ENCODE results near the gene SLC25A33.
"Not testable (repeated sequence)": the region's sequence is repeated elsewhere in the genome, so short reads cannot be mapped to it uniquely, and the experiment has no call there.

SLC25A33 gene

DNA sequence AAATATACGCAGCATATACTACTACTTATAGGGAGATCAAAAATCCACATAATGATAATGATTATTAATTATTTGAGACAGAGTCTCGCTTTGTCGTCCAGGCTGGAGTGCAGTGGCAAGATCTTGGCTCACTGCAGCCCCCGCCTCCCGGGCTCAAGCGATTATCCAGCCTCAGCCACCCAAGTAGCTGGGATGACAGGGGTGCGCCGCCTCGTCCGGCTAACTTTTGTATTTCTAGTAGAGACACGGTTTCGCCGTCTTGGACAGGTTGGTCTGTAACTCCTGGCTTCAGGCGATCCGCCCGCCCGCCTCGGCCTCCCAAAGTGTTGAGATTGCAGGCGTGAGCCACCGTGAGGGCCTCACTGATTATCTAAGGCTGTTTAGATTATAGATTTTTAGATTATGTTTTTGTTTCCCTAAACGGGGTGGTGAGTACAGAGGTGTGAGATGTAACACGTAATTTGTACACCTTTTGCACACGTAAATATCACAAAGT is 548 bp upstream of the SLC25A33 start:
- in situ Hi-C loops (cut with MboI; ENCODE audit: low sequenced_read_pairs) = no loop called here

DNA sequence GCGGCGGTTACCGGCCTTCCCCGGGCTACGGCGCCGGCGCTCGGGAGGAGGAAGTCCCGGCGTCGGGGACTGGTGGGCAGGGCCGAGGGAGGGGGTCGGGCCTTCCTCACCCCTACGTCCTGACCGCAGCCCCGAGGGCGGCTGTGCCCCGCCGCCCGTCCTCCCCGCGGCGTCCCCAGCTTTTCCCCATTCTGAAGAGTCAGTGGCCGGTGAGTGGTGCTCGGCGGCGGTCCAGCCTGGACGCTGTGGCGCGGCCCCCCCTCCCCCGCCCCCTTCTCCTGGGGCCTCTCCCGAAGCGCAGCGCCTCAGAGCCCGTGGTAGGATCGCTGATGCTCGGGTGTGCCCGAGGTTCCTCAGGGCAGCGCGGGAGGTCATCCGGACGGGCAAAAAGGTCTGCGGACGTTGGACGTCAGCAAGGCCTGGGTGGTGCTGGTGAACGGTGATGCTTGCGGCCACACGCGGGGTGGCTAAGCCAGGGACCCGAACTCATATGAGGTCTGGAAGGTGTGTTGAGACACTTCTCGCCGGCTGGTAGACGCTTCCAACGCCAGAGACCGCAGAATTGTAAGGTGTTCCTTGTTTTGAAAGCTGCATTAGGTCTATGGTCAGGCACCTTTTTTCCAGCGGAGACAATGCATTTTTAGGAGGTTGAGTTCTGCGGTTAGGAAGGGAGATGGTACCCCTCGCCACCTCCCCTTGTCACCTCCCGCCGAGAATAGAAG is 725 bp downstream of the SLC25A33 start:
- in situ Hi-C loops (cut with MboI; ENCODE audit: low sequenced_read_pairs) = no loop called here

DNA sequence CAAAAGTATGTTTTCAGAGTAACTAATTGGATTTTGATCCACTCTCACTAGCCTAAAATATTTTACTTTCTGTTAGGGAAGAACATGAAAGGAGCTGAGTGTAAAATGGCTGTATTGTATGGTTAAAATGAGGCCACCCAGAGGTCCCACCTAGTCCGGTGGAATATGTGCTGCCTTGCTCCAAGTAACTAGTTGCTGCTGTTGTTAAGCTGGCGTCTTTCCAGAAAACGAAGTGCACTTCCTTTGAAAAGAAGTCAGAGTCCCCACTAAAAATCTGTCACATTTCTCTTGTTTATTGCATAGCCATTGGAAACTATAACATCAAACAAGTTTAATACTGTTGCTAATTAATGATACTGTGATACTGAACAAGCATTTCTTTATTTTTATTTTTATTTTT is 3.2 kb downstream of the SLC25A33 start:
- in situ Hi-C loops (cut with MboI; ENCODE audit: low sequenced_read_pairs) = no loop called here

DNA sequence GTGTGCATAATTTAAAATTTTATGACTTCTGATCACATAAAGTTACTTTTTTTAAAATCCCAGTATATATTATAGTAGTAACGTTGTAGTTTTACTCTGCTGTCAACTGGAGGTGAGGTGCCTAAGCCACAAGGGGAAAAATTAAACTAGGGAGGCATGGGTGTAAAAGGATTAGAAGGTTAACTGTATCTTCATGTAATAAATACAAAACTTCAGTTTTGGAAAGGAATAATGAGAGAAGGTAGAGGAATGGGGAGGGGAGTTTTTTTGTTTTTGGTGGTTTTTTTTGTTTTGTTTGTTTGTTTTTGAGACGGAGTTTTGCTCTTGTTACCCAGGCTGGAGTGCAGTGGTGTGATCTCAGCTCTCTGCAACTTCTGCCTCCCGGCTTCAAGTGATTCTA is 5.7 kb downstream of the SLC25A33 start:
- in situ Hi-C loops (cut with MboI; ENCODE audit: low sequenced_read_pairs) = no loop called here

DNA sequence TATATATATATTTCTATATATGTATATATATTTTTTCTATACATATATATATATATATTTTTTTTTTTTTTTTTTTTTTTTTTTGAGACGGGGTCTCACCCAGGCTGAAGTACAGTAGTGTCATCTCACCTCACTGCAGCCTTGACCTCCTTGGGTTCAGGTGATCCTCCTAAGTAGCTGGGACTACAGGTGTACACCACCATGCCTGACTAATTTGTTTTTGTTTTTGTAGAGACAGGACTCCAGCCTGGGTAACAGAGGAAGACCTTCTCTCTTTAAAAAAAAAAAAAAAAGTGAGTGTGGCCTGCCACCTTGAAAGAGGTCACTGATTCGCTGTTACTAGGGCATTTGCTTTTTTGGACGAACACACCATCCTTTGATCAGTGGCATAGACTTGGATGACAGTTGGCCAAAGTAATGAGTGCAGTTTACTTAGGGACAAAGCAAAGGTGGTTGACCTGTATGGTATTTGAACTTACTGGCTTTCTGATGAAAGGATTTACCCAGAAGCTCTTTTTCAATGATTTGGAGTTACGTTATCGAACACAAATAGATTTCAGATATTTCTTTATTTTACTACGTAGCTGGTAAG is 10.8 kb downstream of the SLC25A33 start:
- in situ Hi-C loops (cut with MboI; ENCODE audit: low sequenced_read_pairs) = no loop called here

DNA sequence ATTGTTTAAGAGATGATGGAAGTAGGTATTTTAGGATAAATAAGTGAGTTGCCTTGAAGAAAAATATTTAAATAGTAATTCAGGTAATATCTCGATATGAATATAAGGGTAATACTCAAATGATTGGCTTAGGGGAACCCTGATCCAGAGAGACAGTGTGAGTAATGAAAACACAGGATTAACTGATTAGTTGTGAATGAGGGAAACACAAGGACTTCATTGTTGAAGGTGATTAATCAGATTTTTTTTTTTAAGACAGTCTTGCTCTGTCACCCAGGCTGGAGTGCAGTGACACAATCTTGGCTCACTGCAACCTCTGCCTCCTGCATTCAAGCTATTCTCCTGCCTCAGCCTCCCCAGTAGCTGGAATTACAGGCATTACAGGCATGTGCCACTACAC is 12.7 kb downstream of the SLC25A33 start:
- in situ Hi-C loops (cut with MboI; ENCODE audit: low sequenced_read_pairs) = no loop called here

DNA sequence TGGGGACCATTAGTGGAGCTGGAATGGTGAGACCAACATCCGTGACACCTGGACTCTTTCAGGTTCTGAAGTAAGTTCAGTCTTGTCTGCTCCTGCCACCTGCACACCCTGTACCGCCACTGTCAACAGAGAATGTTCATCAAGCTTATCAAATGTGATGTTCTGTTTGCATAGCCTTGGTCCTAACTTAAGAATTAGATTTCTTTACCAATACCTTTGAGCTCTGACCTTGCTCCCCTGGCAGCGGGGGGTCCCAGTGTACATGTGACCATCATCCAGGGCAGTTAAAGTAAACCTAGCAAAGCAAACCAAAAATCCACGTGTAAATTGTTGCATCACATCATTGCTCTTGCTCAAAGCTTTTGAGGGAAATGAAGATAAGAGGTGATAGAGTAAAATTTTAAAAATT is 14.5 kb downstream of the SLC25A33 start:
- in situ Hi-C loops (cut with MboI; ENCODE audit: low sequenced_read_pairs) = no loop called here

DNA sequence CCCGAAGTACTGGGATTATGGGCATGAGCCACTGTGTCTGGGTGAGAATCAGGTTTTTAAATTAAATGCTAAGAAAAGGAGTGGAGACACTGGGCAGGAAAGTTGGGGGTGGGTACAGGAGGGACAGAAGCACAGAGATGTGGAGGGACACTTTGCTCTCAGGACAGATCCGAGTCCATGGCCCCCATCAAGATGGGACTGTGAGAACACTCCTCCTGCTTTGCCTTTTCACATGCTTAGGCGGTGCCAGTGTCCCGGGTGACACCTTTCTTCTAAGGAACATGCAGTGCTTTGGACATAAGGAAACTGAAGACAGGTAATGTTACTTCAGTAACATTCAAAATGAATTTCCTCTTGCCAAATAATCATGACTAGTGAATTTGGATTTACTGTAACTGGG is 16.7 kb downstream of the SLC25A33 start:
- in situ Hi-C loops (cut with MboI; ENCODE audit: low sequenced_read_pairs) = no loop called here

DNA sequence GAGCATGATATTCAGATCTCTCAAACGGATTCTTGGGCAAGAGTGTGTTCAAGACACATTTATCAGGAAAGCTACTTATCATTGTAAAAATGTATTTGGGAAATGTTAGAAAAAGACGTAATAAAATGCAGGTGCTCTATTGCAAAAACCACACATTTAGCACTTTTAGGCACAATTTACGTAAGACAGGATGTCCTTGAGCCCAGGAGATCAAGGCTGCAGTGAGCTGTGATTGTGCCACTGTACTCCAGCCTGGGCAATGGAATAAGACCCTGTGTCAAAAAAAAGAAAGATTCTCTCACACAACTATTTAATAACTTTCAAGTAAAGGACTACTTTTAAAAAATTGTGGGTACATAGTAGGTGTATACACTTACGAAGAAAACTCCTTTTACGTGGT is 18.4 kb downstream of the SLC25A33 start:
- in situ Hi-C loops (cut with MboI; ENCODE audit: low sequenced_read_pairs) = no loop called here

DNA sequence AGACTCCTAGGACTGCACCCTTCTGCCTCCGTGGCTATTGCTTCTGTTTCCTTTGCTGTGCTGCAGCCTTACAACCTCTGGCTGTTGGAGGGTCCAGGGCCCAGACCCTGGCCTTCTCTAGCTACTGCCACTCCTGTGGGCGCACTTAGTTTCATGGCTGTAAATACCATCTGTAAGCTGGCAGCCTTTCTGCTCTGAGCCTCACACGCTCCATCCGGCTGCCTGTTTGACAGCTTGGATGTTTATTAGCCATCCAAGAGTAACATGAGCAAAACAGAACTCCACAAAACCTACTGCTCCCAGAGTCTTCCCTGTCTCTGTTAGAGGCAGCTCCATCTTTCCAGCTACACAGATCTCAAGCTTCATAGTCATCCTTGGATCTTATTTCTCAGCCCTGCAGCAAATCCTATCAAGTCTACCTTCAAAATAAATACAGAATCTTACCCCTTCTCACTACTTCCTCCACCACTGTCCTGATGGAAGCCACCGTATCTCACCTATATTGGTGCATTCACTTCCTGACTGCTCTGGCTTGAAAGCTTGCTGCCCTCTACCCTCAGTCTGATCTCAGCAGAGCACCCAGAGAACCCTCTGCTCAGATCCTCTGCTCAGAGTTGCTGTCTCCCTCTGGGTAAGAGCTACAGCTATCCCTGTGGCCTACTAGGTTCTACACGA is 19.1 kb downstream of the SLC25A33 start:
- in situ Hi-C loops (cut with MboI; ENCODE audit: low sequenced_read_pairs) = no loop called here

DNA sequence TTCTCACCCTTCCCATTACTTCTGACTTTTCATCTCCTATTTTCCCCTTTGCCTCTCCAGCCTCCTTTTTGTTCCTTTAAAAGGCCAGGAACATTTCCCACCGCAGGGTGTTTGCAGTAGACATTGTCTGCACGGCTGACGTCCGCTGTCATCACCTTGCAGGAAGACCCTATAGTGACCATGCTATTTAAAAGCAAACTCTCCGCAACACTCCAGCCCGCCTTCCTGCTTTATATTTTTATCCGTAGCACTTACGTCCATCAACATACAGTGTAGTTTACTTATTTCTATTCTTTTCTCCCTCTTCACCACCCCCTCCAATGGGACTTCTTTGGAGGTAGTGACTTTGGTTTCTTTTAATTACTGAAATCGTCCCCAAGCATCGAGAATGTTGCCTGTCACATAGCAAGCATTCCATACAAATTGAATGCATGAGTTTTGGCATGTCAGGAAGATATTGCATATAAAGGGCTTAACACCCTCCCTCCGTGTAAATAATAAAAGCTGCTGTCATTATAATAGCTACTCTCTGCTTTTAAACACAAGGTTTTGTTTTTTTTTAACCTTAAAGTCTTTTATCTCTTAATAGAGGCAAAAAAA is 19.8 kb downstream of the SLC25A33 start:
- in situ Hi-C loops (cut with MboI; ENCODE audit: low sequenced_read_pairs) = no loop called here

DNA sequence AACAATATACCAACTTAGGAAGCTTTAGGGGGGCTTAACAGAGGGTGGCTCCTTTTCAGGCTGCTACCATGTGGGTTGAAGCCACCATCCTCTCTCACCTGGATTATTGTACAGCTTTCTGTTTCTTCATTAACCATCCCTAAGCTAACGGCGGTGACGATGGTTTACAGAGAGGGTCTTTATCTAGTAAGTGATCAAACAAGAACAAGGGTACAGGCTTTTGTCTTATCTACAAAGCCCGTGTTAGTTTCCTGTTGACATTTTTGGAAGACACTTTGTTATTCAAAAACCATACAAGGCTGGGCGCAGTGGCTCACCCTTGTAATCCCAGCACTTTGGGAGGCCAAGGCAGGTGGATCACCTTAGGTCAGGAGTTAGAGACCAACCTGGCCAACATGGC is 20.4 kb downstream of the SLC25A33 start:
- in situ Hi-C loops (cut with MboI; ENCODE audit: low sequenced_read_pairs) = no loop called here

DNA sequence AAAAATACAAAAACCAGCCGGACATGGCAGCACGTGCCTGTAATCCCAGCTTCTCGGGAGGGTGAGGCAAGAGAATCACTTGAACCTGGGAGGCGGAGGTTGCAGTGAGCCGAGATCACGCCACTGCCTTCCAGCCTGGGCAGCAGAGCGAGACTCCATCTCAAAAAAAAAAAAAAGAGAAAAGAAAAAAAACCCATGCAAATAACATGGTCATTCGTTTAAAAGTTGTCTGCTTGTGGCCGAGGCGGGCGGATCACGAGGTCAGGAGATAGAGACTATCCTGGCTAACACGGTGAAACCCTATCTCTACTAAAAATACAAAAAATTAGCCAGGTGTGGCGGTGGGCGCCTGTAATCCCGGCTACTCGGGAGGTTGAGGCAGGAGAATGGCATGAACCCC is 20.8 kb downstream of the SLC25A33 start:
- in situ Hi-C loops (cut with MboI; ENCODE audit: low sequenced_read_pairs) = not testable (repeated sequence)

DNA sequence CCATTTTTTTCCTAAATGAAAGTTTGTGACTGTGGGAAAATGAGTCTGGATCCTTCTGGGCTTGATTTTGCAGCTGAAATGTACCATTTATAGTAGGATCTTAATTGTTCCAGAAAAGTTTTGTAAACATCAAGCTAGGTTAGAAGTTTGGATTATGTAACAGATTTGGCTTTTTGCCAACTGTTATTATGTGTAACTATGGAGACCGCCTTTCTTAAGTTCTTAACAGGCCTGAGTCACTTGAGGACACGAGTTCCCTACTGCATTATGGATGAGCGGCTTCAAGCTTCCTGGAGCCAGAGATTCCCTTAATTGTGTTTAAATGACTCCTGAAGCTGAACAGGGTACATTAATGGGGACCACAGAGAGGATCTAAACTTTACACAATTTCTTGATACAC is 22.2 kb downstream of the SLC25A33 start:
- in situ Hi-C loops (cut with MboI; ENCODE audit: low sequenced_read_pairs) = no loop called here

DNA sequence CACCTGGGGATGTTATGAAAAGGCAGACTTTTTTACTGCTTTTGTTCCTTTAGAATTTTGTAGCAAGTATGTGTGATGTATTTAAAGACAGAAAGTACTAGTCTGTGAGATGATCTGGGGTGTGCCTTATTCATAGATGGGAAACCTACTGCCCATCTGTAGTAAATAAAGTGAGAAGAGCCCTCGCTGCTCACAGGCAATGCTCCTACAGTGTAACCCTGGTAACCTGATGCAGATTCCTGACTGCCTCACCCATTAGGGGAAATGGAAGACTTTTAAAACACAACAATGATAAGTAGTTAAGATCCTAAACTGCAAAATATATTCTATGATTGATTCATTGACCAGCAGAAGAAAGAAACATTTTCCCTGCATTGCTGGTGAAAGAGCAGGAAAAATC is 30.0 kb downstream of the SLC25A33 start:
- in situ Hi-C loops (cut with MboI; ENCODE audit: low sequenced_read_pairs) = no loop called here

DNA sequence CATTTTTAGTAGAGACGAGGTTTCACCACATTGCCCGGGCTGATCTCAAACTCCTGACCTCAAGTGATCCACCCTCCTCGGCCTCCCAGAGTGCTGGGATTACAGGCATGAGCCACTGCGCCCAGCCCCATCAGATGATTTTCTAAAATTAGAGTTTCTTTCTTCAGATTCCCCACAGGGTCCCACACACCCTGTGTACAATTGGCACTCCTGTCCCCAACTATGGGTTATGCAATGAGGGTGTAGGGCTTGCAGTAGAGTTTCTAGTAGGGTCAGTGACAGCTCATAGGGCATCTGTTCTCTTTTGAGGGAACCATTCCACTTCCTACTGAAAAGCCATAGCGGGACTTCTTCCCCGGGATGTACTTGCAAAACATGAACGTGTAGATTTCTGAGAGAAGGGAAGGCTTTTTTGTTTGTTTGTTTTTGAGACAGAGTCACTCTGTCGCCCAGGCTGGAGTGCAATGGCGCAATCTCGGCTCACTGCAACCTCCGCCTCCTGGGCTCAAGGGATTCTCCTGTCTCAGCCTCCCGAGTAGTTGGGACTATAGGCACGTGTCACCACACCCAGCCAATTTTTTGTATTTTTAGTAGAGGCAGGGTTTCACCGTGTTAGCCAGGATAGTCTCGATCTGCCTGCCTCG is 31.7 kb downstream of the SLC25A33 start:
- in situ Hi-C loops (cut with MboI; ENCODE audit: low sequenced_read_pairs) = not testable (repeated sequence)

DNA sequence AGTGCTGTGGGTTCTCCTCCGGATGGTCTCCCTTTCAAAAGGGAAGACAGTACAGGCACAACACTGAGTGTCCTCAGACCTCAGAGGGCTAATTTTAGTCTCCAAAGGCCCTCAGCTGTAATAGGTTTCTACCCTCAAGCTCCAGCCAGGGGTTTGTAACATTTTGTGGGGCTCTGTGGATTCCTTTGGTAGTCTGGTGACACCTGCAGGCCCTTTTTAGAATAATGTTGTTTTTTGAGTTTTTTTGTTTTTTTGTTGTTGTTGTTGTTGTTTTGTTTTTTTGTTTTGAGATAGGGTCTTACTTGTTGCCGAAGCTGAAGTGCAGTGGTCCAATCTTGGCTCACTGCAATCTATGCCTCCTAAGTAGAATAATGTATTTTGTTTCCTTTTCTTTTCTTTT is 34.5 kb downstream of the SLC25A33 start:
- in situ Hi-C loops (cut with MboI; ENCODE audit: low sequenced_read_pairs) = no loop called here

DNA sequence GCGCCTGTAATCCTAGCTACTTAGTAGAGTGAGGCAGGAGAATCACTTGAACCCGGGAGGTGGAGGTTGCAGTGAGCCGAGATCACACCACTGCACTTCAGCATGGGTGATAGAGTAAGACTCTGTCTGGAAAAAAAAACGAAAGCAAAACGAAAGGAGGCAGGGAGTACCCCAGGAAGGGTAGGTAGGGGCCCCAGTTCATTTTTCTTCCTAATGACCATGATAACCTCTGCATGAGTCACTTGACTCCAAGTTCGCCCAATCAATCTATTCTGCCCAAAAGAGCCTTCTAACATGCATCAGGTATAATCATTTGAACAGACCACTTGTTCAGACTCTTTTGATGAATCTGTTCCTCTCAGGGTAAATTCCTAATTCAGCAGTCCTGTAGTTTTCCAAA is 36.2 kb downstream of the SLC25A33 start:
- in situ Hi-C loops (cut with MboI; ENCODE audit: low sequenced_read_pairs) = no loop called here

DNA sequence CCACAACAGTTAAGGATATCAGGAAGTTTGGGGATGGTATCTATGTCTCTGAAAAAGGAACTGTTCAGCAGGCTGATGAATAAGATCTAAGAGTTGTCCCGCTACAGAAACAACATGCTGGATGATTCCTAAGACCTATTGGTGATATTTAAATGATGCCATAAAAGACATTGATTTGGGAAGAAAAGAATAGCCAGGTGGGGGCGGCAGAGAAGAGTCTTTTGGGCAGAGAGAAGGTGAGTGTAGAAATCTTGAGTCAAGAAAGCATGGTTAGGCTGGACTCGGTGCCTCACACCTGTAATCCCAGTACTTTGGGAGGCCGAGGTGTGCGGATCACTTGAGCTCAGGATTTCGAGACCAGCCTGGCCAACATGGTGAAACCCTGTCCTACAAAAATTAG is 37.6 kb downstream of the SLC25A33 start:
- in situ Hi-C loops (cut with MboI; ENCODE audit: low sequenced_read_pairs) = no loop called here

DNA sequence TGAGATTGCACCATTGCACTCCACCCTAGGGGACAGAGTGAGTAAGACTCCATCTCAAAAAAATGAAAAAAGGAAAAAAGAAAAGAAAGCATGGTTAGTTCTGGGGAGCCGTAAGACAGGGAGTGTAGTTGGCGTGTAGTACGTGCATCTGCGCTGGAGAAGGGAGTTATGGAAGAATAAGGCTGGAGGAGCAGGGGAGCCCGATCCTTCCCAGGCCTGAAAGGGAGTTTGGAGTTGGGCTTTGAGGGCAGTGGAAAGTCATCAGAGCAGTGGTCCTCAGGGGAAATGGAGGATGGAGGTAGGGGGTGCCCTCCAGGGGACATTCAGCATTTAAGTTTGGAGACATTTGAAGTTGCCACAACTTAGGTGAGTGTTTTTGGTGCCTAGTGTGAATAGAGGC is 38.2 kb downstream of the SLC25A33 start:
- in situ Hi-C loops (cut with MboI; ENCODE audit: low sequenced_read_pairs) = no loop called here

DNA sequence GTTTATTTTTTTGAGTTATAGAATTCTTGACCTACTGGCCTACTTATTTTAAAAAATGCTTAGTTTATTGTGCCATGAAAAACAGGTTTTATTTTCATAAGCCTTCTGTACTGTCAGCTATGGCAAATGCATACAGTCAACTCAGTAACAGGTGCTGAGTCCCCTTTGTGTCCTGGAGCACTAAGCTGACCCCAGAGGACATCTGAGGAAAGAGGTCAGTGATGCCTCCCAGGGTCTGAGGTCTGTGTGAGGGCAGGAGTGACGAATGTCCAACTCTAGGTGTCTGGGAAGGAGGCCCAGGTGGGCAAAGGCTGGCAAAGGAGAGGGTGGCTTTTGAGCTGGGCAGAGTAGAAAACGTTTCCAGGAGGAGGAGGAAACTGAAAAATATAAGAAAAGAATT is 41.7 kb downstream of the SLC25A33 start:
- in situ Hi-C loops (cut with MboI; ENCODE audit: low sequenced_read_pairs) = loop anchor here (10.0 kb wide), 1 partner anchor 76 kb away; no protein-coding TSS in a partner anchor

Measured in HL-60/S4 (cell line).